CD4-positive, alpha-beta T cell treated with Interleukin-15 for 4 hours (primary cell): ENCODE data around the gene PCDHGA8.
"Not testable (repeated sequence)": the region's sequence is repeated elsewhere in the genome, so short reads cannot be mapped to it uniquely, and the experiment has no call there.

Experiments used
- DNase-seq: peaks from one replicate; pipeline ENCODE4 v3.0.0-alpha.2; 2020; ENCODE audit warnings: low spot score

Gene PCDHGA8

DNA sequence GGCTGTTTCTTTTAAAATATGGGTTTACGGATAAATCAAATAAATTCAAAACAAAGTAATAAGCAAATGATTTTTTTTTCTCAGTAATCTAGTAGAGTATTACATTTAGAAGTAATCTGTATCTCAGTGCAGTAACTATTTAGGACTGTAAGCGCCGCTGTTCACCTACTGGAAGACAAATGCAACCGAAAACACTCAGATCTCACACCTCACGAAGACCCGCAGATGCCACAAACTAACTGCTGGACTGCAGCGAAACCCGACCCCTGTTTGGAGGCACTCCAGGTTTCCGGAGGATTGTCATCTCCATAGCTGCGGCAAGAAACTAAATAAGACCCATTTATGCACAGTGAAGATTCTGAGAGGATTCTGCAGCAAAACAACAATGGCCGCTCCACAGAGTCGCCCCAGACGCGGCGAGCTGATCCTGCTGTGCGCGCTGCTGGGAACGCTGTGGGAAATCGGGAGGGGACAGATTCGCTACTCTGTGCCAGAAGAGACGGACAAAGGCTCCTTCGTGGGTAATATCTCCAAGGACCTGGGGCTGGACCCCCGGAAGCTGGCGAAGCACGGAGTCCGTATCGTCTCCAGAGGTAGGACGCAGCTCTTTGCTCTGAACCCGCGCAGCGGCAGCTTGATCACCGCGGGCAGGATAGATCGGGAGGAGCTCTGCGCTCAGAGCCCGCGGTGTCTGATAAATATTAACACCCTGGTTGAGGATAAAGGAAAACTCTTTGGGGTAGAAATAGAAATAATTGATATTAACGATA lies at the start of gene PCDHGA8:
Gene PCDHGA8 (plus strand): TSS at position 205 of the 770 bp plus-strand sequence. CDS start 181 bp downstream, at position 386.
- DNase-seq, result no peak

DNA sequence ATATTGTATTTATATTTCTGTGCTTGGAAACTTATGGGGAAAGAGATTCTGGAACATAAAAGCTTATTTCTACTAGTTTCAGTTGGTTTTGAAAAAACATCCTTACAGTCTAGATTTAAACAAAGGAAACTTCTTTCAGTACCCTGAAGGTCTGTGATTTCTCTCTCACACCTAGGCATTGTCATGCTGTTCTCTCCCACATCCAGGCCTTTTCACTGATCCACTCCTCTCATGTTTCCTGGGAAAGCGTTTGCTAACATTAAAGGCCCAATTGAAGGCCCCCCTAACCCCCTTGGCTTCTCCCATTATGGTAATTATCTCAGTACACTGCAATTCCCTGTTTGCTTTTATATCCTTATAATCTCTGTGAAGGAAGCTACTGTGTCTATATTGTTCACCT lies 49.7 kb upstream of the PCDHGA8 start:
- DNase-seq, result no peak

- no peak for DNase-seq
Observed at GRCh38 chr5:141343242-141343952, 49.0 kb upstream of the PCDHGA8 start, which contains the start of gene PCDHGA3. TSS of gene PCDHGA3 (plus strand) at chr5:141343829. CDS start at chr5:141344034, 205 bp downstream.

DNA sequence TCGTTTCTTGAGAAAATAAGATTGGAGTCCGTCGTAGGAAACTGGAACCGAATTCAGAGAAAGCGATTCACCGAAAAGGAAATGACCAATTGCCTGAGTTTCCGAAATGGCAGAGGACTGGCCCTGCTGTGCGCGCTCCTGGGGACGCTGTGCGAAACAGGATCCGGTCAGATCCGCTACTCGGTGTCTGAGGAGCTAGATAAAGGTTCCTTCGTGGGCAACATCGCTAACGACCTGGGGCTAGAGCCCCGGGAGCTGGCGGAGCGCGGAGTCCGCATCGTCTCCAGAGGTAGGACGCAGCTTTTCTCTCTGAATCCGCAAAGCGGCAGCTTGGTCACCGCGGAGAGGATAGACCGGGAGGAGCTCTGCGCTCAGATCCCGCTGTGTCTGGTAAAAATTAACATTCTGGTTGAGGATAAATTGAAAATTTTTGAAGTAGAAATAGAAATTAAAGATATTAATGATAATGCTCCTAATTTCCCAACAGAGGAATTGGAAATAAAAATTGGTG lies 48.4 kb upstream of the PCDHGA8 start:
- DNase-seq, result no peak

- no peak for DNase-seq
Observed at GRCh38 chr5:141345327-141345726, 47.1 kb upstream of the PCDHGA8 start.

- DNase-seq, result not testable (repeated sequence)
Observed at GRCh38 chr5:141346017-141346416, 46.4 kb upstream of the PCDHGA8 start.

GRCh38 chr5:141349917-141350619 lies 42.4 kb upstream of the PCDHGA8 start, which contains the start of gene PCDHGB1:
TSS of gene PCDHGB1 (plus strand) at chr5:141350099. CDS start at chr5:141350261, 162 bp downstream.
- peak; percentile 31 for DNase-seq

DNA sequence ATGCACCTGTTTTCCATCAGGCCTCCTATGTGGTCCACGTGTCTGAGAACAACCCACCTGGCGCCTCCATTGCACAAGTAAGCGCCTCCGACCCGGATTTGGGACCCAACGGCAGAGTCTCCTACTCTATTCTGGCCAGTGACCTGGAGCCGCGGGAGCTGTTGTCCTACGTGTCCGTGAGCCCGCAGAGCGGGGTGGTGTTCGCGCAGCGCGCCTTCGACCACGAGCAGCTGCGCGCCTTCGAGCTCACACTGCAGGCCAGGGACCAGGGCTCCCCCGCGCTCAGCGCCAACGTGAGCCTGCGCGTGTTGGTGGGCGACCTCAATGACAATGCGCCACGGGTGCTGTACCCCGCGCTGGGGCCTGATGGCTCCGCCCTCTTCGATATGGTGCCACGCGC lies 40.8 kb upstream of the PCDHGA8 start:
- no peak for DNase-seq

DNA sequence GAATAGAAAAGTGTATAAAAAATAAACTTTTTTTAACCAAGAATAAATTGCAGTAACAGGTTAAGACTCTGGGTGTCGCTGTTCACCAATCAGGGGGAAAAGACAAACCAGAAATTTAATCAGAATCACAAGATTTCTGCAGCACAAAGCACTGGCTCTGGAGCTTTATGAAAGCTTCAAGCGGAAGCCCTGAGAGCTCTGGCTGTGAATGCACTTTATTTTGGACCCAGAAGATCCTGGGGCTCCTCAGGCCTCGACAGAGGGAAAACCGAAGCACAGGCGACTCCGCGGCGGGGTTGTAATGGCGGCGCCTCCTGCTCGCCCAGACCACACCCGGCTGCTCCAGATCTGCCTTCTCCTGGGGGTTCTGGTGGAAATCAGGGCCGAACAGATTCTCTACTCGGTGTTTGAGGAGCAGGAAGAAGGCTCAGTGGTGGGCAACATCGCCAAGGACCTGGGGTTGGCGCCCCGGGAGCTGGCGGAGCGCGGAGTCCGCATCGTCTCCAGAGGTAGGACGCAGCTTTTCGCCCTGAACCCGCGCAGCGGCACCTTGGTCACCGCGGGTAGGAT lies 37.4 kb upstream of the PCDHGA8 start, which contains the start of gene PCDHGA4:
Gene PCDHGA4 (plus strand): TSS at position 122 of the 570 bp plus-strand sequence. CDS start 87 bp downstream, at position 209.
- peak; percentile 1 for DNase-seq

- DNase-seq, result no peak
Observed at GRCh38 chr5:141355641-141356040, 36.8 kb upstream of the PCDHGA8 start.

DNA sequence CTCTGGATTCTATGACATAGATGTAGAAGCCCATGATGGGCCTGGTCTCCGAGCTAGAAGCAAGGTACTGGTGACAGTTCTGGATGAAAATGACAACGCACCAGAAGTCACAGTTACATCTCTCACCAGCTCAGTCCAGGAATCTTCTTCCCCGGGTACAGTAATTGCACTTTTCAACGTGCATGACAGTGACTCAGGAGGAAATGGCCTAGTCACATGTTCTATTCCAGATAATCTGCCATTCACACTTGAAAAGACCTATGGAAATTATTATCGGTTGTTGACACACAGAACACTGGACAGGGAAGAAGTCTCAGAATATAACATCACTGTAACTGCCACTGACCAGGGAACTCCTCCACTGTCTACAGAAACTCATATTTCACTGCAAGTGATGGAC lies 36.3 kb upstream of the PCDHGA8 start:
- DNase-seq, result no peak

GRCh38 chr5:141356950-141357349 lies 35.5 kb upstream of the PCDHGA8 start:
- DNase-seq, result no peak

DNA sequence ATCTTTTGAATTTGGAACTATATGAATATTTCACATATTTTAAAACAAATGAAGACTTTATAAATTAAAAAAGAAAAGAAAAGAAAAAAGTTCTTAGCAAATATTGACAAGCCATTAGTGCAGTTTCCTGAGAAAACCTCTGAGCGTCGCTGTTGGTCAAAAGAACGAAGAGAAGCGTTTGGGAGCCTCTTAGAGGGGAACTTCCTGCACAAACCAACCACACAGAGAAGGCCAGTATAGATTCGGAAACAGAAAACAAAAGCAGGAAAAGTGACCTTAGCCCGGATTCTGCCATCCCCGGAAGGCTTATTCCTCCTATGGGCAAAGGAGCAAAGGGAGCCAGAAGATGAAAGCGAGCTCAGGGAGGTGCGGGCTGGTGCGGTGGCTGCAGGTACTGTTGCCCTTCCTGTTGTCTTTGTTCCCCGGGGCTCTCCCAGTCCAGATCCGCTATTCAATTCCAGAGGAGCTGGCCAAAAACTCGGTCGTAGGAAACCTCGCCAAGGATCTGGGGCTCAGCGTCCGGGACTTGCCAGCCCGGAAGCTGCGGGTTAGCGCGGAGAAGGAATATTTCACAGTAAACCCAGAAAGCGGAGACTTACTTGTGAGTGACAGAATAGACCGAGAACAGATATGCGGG lies 32.5 kb upstream of the PCDHGA8 start, which contains the start of gene PCDHGB2:
Gene PCDHGB2 (plus strand): TSS at position 205 of the 637 bp plus-strand sequence. CDS start 142 bp downstream, at position 347.
- DNase-seq, result peak; percentile 13

DNA sequence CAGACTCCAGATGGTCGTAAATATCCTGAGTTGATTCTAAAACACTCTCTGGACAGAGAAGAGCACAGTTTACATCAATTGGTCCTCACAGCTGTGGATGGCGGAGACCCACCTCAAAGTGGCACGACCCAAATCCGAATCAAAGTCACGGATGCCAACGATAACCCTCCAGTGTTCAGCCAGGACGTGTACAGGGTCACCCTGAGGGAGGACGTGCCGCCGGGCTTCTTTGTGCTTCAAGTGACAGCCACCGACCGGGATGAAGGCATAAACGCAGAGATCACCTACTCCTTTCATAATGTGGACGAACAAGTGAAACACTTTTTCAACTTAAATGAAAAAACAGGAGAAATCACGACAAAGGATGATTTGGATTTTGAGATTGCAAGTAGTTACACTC lies 31.7 kb upstream of the PCDHGA8 start:
- no peak for DNase-seq

GRCh38 chr5:141362719-141363118 lies 29.7 kb upstream of the PCDHGA8 start:
- DNase-seq, result no peak

- DNase-seq, result no peak
Observed at GRCh38 chr5:141363952-141364660, 28.3 kb upstream of the PCDHGA8 start, which contains the start of gene PCDHGA5. TSS of gene PCDHGA5 (plus strand) at chr5:141364162. CDS start at chr5:141364331, 169 bp downstream.

DNA sequence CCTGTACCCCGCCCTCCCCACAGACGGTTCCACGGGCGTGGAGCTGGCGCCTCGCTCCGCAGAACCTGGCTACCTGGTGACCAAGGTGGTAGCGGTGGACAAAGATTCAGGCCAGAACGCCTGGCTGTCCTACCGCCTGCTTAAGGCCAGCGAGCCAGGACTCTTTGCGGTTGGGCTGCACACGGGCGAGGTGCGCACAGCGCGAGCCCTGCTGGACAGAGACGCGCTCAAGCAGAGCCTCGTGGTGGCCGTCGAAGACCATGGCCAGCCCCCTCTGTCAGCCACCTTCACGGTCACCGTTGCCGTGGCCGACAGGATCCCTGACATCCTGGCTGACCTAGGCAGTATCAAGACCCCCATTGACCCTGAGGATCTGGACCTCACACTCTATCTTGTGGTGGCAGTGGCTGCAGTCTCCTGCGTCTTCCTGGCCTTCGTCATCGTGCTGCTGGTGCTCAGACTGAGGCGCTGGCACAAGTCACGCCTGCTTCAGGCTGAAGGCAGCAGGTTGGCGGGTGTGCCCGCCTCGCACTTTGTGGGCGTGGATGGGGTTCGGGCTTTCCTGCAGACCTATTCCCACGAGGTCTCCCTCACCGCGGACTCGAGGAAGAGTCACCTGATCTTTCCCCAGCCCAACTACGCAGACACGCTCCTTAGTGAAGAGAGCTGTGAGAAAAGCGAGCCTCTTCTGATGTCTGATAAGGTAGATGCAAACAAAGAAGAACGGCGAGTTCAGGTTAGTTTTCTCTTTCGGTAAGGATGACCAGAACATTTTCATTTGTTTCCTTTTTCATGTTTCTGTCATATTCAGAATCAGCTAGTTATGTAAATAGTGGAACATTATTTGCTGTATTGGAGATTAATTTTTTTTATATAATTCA lies 26.2 kb upstream of the PCDHGA8 start:
- no peak for DNase-seq

- DNase-seq, result peak; percentile 37
Observed at GRCh38 chr5:141369994-141370848, 22.2 kb upstream of the PCDHGA8 start, which contains the start of gene PCDHGB3. TSS of gene PCDHGB3 (plus strand) at chr5:141370242. CDS start at chr5:141370395, 153 bp downstream.
